ENCODE data around the gene RTN1. TPM values are rescaled to one million over a fixed set of nuclear protein-coding genes. Genes with fewer than 3 reads are reported as not detected.

Gene RTN1
- total RNA-seq, 1 donor from 2014 or later: 18.0 TPM

- no peaks in the 10 kb centered on the region for H3K9me3 Mint-ChIP-seq
- DNase-seq (ENCODE audit: low read depth, low spot score): no peak
- no peak overlapping the region for H3K4me3 Mint-ChIP-seq
- H3K27ac Mint-ChIP-seq (ENCODE audit: unreplicated experiment): no peak overlapping the region
- H3K36me3 Mint-ChIP-seq (ENCODE audit: low read depth): no peaks in the 10 kb centered on the region
- TF ChIP-seq CTCF (conservative IDR thresholded peaks at IDR 0.05): no peak
- no peaks in the 10 kb centered on the region for H3K4me1 Mint-ChIP-seq
- H3K27me3 Mint-ChIP-seq (ENCODE audit: low read depth): no peaks in the 10 kb centered on the region
Measured at GRCh38 chr14:59600211-59600945, 270.2 kb downstream of the RTN1 start.

- no peaks in the 10 kb centered on the region for H3K27me3 Mint-ChIP-seq (ENCODE audit: low read depth)
- no peaks in the 10 kb centered on the region for H3K36me3 Mint-ChIP-seq (ENCODE audit: low read depth)
- no peak for DNase-seq (ENCODE audit: low read depth, low spot score)
- H3K27ac Mint-ChIP-seq (ENCODE audit: unreplicated experiment): no peak overlapping the region
- H3K4me1 Mint-ChIP-seq: no peaks in the 10 kb centered on the region
- peaks cover 4% of the 10 kb centered on the region for H3K9me3 Mint-ChIP-seq
- H3K4me3 Mint-ChIP-seq: no peak overlapping the region
- no peak for TF ChIP-seq CTCF (conservative IDR thresholded peaks at IDR 0.05)
Measured at GRCh38 chr14:59595071-59595470, 275.5 kb downstream of the RTN1 start.

GRCh38 chr14:59591641-59592370, 278.8 kb downstream of the RTN1 start:
- Mint-ChIP-seq H3K4me1 (no peaks in the 10 kb centered on the region), H3K27ac (ENCODE audit: unreplicated experiment) (no peak overlapping the region), H3K4me3 (no peak overlapping the region), H3K9me3 (peaks cover 4% of the 10 kb centered on the region), H3K36me3 (ENCODE audit: low read depth) (no peaks in the 10 kb centered on the region), H3K27me3 (ENCODE audit: low read depth) (no peaks in the 10 kb centered on the region)
- DNase-seq (ENCODE audit: low read depth, low spot score): no peak
- no peak for TF ChIP-seq CTCF (conservative IDR thresholded peaks at IDR 0.05)

GRCh38 chr14:59588101-59588500, 282.5 kb downstream of the RTN1 start:
- TF ChIP-seq CTCF (conservative IDR thresholded peaks at IDR 0.05): no peak
- no peak overlapping the region for H3K27ac Mint-ChIP-seq (ENCODE audit: unreplicated experiment)
- H3K9me3 Mint-ChIP-seq: no peaks in the 10 kb centered on the region
- DNase-seq (ENCODE audit: low read depth, low spot score): no peak
- H3K4me3 Mint-ChIP-seq: no peak overlapping the region
- H3K27me3 Mint-ChIP-seq (ENCODE audit: low read depth): no peaks in the 10 kb centered on the region
- H3K36me3 Mint-ChIP-seq (ENCODE audit: low read depth): no peaks in the 10 kb centered on the region
- peaks cover 5% of the 10 kb centered on the region for H3K4me1 Mint-ChIP-seq

- no peak for DNase-seq (ENCODE audit: low read depth, low spot score)
- no peaks in the 10 kb centered on the region for H3K9me3 Mint-ChIP-seq
- no peaks in the 10 kb centered on the region for H3K36me3 Mint-ChIP-seq (ENCODE audit: low read depth)
- no peak overlapping the region for H3K4me3 Mint-ChIP-seq
- H3K27ac Mint-ChIP-seq (ENCODE audit: unreplicated experiment): no peak overlapping the region
- peaks cover 5% of the 10 kb centered on the region for H3K4me1 Mint-ChIP-seq
- no peaks in the 10 kb centered on the region for H3K27me3 Mint-ChIP-seq (ENCODE audit: low read depth)
- no peak for TF ChIP-seq CTCF (conservative IDR thresholded peaks at IDR 0.05)
Measured at GRCh38 chr14:59585891-59586554, 284.6 kb downstream of the RTN1 start.
